Measurements from ENCODE around the gene MYL6.

- no peak for TF ChIP-seq REST (IDR thresholded peaks at IDR 0.05; ENCODE audit: insufficient read depth in 1 of 2, low read depth in 2 of 2, low read length in 2 of 2)
- TF ChIP-seq TAF1 (IDR thresholded peaks at IDR 0.05; ENCODE audit: borderline replicate concordance, insufficient read depth, low read length), result no peak
- TF ChIP-seq POLR2AphosphoS5 (IDR thresholded peaks at IDR 0.05; ENCODE audit: low read depth, low read length), result no peak; the same call in 1 of the 2 replicates
- TF ChIP-seq SIN3A (IDR thresholded peaks at IDR 0.05; ENCODE audit: borderline replicate concordance, insufficient read depth, low read length), result no peak
Measured at GRCh38 chr12:56158926-56159461, 835 bp downstream of the MYL6 start.

All from PFSK-1 (cell line).